Stimulated activated CD8-positive, alpha-beta memory T cell treated with anti-CD3 and anti-CD28 coated beads, Interleukin-15, amount 100 ng/mL, for 48 hours (primary cell): ENCODE data around the gene OR6M1.

Experiments used
- DNase-seq, 2 donors: peaks; one replicate each; pipeline ENCODE4 v3.0.0-alpha.2; 2020; ENCODE audit warnings: low read depth in 2 of 2

OR6M1 gene, protein sequence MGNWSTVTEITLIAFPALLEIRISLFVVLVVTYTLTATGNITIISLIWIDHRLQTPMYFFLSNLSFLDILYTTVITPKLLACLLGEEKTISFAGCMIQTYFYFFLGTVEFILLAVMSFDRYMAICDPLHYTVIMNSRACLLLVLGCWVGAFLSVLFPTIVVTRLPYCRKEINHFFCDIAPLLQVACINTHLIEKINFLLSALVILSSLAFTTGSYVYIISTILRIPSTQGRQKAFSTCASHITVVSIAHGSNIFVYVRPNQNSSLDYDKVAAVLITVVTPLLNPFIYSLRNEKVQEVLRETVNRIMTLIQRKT

DNA sequence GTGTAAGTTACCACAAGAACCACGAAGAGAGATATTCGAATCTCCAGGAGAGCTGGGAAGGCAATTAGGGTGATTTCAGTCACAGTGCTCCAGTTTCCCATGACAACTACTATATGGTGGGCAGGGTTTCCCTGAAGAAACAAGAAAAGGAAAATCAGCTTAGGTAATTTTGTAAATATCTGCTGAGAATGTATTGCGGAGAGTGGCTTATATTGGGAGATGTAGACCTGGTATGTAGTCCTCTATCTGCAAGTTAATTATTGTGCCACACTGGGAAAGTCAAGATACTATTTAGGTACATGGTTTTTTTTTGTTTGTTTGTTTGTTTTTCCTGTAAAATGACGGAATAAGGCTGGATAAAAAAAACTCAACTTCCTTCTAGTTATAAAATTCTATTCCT lies at the start of gene OR6M1:
Gene OR6M1, minus strand, starts transcription at position 101 of the 400 bp plus-strand sequence. Its CDS starts 0 bp downstream, at position 101.
- no peak for DNase-seq

DNA sequence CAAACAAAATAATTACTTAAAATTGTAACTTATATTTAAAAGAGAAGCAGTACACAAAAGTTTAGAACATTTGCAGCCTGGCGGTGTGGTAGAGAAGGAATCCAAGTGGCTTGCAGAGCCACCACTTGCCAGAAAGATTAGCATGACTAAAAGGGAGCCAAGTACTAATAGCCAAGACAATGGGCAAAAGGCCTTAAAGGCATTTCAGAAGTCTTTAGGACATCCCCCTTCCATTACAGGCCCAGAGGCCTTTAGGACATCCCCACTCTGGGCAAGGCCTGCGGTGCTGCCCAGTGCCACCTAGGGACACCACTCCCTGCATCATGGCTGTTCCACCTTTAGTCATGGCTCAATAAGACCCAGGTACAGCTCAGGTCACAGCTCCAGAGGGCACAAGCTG lies 46.9 kb upstream of the OR6M1 start:
- no peak for DNase-seq

DNA sequence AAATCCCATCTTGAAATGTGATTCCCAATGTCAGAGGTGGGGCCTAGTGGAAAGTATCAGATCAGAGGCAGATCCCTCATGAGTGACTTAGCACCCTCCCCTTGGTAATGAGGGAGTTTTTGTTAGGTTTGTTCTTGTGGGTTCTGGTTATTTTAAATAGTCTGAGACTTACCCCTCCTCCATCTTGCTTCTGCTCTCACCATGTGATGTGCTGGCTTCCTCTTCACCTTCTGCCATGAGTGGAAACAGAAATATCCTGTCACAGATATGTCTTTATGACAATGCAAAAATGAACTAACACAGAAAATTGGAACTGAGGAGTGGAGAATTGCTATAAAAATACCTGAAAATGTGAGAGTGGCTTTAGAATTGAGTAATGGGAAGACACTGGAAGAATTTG lies 46.2 kb upstream of the OR6M1 start:
- no peak for DNase-seq

DNA sequence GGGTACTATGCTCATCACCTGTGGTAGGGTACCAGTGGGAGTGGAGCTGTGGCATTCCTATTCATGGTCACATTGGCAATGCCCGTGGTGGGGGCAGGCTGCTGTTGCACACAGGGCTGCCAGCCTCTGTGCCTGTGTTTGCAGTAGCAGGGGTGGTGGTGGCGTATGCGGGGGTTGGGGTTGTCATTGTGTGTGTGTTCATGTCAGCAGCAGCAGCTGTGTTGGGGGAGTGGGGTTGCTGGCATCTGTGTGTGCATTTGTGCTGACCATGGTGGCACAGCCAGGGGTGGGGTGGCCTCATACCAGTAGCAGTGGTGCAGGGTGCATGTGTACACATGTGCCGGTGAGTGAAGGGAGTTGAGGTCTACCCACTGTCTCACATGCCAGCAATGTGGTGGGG lies 45.0 kb upstream of the OR6M1 start:
- no peak for DNase-seq

DNA sequence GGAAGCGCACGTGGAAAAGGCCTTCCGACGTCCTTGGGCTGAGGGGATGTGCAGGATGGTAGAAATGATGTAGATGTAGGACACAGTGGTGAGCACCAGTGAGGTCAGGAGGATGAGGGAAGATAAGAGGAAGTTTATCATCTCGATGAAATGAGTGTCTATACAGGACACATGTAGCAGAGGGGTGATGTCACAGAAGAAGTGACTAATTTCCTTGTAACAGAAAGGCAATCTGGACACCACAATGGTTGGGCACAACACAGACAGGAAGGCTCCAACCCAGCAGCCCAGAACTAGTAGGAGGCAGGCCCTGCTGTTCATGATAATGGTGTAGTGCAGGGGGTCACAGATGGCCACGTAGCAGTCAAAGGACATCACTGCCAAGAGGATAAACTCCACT lies 35.0 kb upstream of the OR6M1 start:
- DNase-seq = no peak

DNA sequence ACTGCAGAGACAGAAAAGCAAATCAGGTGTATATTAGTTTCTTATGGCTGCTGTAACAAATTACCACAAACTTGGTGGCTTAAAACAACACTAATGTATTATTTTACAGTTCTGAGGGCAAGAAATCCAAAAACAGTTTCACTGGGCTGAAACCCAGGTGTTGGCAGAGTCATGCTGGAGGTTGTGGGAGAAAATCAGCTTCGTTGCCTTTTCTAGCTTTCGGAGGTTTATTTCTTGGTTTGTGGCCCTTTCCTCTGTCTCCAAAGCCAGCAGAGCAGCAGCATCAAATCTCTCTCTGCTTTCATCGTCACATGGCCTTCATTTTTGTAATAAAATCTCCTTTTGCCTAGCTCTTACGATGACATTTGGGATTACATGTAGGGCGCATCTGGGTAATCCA lies 33.0 kb upstream of the OR6M1 start:
- no peak for DNase-seq

DNA sequence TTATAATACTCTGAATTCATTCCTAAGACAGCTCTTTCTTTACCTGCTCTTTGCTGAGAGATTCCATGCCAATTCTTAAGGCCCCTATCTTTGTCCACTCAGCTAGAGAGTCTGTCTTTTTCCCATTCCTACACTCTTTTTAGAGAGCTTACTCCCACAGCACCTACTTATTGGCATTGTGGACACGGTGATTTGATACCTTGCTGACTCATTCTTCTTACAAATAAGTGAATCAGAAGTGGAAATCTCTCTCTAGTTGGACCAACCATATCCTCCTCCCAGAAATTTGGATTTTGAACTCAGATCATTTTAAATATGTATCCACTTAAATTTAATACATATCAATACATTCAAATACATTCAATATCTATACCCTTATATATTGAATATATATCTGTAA lies 32.5 kb upstream of the OR6M1 start:
- no peak for DNase-seq

DNA sequence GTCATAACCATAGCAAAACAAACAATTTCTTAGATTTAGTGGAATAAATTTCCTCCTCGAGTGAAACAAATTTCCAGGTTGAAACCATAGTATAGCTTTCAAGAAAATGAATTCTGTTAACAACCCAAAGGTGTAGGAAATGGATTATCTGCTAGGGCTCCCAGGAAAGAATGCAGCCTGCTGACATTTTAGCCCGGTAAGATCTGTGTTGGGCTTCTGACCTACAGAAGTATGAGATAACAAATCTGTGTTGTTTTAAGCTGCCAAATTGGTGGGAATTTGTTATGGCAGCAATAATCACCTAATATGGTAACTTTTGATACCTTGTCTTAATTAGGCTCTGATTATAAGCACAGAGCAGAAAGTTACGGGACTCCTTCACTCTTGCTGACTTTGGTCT lies 32.0 kb upstream of the OR6M1 start:
- DNase-seq = no peak

DNA sequence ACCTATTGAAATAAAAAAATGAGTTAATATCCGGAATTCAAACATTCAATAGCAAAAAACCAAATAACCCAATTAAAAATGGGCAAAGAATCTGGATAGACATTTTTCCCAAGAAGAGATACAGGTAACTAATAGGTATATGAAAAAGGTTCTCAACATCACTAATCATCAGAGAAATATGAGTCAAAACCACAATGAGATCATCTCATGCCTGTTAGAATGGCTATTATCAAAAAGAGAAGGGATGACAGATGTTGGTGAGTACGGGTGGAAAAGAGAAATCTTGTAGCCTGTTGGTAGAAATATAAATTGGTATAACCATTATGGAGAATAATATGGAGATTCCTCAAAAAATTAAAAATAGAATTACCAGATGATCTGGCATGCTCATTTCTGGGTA lies 26.9 kb upstream of the OR6M1 start:
- DNase-seq = no peak

DNA sequence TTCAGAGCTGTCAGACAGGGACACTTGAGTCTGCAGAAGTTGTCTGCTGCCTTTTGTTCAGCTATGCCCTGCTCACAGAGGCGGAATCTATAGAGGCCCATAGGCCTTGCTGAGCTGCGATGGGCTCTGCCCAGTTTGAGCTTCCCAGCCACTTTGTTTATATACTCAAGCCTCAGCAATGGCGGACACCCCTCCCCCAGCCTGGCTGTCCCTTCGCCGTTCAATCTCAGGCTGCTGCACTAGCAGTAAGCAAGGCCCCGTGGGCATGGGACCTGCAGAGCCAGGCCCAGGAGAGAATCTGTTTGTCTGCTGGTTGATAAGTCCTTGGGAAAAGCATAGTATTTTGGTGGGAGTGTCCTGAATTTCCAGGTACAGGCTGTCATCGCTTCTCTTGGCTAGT lies 23.6 kb upstream of the OR6M1 start:
- DNase-seq = no peak

DNA sequence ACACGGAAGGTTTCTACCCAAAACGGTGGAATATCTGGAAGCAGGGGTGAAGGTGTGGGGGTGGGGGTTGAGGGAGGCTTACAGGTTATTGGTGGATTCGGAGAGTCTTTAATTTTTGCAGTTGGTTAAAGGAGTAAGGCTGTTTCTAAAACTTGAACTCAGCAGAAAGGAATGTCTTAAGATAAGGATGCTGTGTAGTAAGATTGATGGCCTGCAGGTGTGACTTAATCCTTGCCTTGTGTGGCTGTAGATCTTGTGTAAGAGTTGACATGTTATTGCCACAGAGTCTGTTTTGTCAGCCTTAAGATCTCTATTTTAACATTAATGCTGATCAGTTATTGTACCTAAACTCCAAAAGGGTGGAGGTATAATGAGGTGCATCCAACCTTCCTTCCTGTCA lies 16.4 kb upstream of the OR6M1 start:
- no peak for DNase-seq

DNA sequence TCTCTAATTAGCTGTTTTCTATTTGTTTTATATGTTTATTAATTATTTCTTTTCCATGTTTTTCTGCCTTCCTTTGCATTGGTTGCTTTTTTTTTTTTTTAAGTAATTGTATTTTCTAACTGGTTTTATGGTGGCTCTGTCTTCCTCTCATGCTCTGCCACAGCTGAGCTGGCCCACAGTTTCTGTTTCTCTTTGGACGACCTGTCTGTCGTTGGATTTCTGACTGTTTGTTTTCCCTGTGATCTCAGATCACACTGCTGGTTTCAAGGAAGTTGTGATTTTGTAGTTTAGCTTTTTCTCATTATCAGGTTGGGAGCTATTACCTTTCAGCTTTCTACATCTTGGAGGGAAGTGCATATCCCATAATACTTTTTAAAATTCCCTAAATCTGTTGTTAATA lies 15.9 kb upstream of the OR6M1 start:
- DNase-seq = no peak

DNA sequence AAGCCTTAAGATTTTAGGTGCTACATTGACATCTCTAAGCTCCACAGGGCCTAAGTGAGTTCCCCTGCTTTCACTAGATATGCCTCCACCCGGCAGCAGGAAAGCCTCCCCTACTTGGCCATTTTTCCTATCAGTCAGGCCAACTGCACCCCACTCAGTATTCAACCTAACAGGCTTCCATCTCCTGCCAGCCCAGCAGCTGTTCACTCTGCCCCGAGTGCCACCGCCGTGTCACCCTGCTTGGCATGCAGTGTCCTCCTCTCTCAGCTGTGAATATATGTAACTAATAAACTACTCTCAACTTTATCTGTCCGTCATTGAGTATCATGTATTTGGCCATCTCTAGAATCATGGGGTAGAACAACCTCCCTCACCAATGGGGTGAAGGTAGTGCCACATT lies 9.0 kb upstream of the OR6M1 start:
- DNase-seq = no peak

DNA sequence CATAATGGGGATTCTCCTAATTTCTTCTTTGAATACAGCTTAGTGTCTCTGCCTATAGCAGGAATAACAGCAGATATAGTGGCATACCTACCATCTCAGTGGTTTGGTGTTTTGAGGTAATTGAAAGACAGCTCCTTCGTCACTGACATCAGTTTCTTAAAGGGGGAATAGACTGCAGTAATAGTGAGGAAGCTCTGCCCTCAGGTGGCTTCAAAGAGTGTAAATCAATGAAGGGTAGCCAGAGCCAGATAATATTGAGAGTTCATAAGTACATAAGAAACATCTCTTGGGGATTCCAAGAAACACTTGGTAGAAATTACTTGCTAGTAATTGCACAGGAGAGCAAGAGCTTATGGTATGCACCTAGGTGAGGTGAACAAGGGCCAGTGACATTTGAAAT lies 4.4 kb downstream of the OR6M1 start:
- DNase-seq = no peak

DNA sequence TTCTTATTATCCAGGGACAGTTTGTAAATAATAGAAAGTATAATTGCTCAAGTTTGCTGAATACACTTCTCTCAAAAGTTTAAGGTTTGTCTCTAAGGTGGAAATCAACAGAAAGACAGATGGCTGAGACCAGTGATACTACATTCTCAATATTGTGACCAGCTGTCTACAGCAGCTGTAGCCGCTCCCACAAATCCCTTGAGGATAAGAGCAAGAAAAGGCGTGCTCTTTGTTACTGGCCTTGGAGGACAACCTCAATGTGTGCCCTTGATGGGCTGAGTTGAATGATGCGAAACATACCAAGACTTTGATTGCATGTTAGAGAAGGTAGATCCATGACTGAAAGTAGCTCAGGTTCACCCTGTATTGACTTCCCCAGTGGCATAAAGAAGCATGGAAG lies 6.1 kb downstream of the OR6M1 start:
- no peak for DNase-seq

DNA sequence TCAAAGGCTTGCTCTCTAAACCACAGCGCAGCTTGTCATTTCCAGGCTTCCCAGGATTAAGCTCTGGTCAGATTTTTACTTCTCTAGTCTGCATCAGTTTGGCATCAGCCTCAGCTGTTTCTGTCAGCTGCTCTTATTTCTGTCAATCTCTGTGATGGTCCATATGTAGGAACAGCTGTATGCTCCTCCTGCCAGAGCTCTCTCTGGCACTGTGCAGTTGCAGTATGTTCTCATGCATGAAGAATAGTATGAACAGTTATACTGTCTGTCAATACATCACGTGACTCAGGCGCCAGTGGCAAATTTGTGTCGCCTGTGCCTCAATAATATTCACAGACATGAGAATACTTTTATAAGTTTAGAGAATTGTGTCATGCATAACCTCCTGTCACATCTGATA lies 6.7 kb downstream of the OR6M1 start:
- DNase-seq = no peak

DNA sequence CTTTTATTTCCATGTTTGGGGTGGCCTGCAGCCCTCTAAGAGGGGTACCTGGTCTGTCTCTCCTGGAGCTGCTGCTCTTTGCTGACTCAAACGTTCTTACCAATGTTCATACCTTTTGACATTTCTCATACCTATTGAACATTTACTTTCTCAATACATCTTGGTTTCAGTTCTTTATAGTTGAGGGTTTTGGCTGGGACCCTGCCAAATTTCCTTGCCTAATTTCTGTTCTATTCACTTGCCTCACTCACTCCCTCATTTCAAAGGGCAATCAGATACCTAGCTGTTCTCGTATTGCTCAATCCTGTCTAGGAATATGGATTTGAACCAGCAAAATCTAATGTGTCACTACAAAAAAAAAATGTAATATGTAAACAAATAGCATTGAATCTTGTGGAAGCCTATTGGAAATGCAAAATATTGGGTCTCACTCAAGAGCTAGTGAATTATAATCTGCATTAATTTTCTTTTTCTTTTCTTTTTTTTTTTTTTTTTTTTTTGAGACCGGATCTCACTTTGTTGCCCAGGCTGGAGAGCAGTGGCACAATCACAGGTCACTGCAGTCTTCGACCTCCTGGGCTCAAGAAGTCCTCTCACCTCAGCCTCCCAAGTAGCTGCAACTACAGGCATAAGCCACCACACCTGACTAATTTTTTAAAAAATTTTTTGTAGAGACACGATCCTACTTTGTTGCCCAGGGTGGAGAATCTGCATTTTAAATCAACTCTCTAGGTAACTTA lies 7.5 kb downstream of the OR6M1 start:
- no peak for DNase-seq

DNA sequence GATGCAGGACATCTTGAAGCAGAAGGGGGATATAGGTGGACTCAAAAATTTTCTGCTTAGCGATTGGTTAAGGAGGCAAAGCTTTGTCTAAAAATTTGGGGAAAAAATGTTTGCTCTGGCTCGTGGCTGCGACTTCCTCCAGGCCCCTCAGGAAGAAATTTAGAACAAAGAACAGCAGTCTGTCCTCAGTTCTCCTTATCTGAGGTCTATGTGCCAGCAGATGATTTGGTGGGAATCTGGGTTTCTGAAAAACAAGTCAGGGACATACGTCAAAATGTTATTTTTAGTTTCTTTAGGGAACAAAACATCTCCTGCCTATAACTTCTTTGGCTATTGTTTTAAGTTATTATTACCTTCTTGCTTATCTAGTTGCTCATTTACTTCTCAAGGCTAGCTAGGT lies 8.1 kb downstream of the OR6M1 start:
- no peak for DNase-seq

DNA sequence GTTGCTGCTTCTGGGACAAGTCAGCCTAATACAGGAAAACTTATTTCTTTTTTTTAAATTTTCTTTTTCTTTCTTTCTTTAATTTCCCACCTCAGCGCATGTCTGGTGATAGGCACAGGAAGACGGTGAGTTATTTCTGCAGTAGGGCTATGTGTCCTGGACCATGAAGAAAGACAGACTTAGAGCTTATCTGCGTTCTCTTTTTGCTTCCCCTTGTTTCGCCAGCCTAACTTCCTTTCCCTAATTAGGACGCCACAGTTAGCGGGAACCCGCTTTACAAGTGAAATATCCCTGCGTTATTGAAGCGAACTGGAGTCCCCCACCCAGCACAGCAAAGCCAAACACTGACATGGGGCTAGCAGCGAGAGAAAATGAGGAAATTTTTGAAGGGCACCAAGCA lies 8.6 kb downstream of the OR6M1 start:
- no peak for DNase-seq

DNA sequence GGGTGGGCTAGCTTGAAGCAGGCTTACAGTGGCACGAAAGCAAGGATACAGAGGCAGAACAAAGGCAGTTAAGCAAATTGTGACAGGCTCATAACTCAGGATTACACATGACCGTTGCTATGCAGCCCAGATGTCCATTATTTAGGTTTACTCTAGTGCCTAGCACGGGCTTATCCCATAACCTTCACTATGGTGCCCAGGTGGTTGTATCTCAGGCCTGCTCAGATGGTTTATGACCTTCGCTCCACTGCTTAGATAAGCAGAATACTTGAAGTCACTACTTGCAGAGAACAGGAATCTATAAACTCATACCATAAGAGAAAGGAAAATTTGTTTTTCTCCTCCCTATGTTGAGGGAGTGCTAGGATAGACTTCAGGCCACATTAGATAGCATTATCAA lies 9.0 kb downstream of the OR6M1 start:
- no peak for DNase-seq

DNA sequence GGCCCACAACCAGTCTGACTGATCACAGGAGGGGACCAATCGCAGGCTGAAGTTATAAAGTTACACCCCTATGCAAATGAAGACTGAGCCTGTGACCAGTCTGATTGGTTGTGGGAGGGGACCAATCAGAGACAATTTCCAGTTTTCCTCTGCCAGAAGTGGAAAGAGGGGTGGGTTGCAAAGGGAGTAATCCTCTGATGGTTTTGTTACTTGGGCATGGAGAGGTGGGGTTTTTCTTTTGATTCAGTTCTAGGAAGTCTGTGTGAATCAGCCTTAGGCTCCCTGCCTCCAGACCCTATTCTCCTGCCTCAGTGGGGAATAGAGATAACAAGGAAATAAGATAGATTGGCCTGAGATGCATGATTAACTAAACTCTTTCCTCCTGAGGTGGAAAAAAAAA lies 9.9 kb downstream of the OR6M1 start:
- DNase-seq = no peak

DNA sequence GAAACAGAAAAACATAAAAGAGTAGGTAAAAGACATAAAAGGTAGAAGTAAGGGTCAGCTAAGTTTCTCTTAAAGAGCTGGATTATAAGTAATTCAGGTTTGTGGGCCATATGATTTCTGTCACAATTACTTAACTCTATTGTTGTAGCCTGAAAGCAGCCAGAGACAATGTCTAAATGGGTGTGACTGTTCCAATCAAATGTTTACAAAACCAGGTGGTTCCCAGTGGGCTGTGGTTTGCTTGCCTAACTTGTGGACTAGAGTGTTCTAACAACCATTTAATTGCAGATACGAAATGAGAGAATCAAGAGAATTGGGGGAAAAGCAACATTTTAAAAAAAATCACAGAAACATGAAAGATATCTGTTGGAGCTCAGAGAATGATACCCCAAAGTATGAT lies 22.6 kb downstream of the OR6M1 start:
- no peak for DNase-seq

DNA sequence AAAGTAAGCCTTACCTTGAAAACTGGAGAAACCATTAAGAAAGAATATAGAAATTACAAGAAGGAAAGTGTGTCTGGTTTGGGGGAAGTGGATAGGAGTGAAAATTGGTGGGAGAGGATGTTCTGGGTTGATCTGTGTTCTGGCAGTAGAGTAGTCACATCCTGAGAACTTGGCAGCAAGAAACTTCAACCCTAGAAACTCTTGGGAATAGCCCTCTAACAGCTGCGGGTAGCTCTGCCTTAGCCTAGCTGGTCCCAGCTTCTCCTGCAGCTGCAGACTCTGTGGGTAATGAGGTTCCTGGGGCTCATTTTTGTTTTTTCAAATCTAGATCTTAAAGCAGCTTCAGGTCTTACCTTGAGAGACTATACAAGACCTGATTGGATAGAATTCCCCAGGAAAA lies 27.6 kb downstream of the OR6M1 start:
- no peak for DNase-seq
